GM18861 (cell line): ENCODE results near the gene NFASC.

Source experiments
- ATAC-seq: cut with Tn5 transposase; IDR thresholded peaks from one replicate; pipeline ENCODE4 v1.9.1; 2021; ENCODE audit not compliant: unreplicated experiment

NFASC gene

DNA sequence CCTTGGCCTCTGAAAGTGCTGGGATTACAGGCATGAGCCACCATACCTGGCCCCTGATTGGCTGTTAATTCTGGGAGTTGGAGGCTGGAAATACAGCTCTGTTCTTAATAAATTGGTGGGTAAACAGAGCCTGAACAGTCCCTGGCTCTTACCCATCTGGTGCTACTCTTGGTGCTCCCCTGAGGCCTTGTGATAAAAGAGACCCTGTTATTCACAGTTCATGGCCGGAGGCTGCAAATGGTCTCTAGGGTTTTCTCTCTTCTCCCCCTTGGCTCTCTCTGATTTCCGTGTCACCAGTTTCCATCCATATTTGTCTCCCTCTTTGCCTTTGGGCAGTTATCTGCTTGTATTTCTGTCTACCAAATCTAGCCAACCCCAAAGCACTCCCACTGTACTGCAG, 17.2 kb downstream of the NFASC start:
- ATAC-seq, result no peak

DNA sequence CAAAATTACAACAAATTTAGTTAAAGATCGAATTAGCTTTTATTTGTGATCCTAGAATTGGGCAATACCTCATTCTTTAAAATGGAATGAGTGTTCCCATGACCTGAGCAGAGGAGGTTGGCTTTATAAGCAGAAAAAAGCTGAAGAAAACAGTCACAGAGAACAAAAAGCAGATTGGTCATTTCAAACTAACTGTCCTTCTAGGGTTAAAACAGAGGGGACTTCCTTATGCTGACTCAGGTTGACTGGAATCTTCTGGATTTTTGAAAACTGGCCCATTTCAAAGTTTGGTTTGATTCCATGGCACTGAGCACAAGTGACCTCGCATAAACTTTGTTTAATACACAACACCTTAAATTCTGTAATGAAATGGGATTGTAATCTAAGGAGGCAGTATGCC, 17.6 kb downstream of the NFASC start:
- no peak for ATAC-seq

DNA sequence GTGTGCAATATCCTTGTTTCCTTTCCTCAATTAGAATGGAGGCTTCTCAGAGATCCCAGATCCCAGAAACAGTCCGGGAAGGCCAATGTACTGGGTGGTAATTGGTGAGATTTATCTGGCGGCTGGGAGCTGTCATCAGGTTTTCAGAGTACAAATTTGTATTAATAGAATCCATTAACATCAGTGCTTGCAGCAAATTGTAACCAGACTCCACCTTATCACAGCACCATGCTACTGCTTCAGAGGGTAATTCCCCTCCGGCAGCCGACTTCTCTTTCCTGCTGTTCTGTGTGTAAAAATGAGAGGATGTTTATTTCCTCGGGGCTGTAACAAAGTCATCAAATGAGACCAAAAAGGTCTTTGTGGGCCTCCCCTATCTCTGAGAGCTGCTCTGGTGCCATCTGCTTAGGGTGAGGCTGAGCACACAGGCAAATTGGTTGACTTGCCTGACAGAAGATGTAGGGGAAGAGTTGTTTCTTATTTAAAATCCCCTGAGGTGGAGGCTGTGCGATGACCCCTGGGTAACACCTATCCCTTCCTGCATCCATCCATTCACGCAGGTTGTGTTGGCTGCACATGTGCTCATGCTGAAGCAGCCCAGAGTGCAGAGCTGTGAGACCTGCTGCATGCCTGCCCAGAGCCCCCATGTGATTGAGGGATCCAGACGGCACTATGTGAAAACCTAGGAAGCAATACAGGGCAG, 19.2 kb downstream of the NFASC start:
- no peak for ATAC-seq

DNA sequence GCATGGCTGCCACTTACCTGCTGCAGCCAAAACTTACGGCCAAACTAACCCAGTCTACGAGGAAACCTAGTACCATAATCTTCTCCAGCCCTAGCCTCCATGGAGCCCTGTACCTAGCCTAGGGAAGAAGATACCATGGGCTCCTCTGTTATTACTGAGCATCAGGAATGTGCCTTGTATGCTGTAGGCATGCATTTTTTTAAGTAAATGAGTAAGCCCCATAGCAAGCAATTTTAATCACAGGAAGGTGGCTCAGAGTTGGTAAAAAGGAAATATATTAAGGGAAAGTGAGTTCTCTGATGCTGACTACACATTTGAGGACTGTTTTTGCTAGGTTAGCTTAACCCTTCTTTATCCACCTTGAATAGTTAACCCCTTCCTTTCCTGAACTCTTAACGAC, 21.2 kb downstream of the NFASC start:
- no peak for ATAC-seq

DNA sequence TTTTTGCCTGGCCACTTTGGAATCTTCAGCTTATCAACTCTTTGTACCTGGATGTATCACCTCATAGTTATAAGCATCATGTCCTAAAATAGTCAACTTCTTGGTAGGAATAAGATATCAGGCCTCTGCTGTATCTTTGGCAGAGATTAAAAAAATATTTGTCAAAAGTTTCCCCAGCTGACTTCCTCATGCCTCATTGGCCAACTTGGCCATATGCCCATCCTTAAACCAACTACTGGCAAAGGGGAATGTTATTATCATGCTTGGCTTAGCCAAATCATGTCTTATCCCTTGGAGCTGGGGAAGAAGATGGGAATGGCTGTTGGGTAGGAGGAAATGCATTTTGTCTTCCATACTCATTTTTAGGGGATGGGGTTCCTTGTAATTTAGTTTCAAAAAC, 23.4 kb downstream of the NFASC start:
- ATAC-seq, result no peak

DNA sequence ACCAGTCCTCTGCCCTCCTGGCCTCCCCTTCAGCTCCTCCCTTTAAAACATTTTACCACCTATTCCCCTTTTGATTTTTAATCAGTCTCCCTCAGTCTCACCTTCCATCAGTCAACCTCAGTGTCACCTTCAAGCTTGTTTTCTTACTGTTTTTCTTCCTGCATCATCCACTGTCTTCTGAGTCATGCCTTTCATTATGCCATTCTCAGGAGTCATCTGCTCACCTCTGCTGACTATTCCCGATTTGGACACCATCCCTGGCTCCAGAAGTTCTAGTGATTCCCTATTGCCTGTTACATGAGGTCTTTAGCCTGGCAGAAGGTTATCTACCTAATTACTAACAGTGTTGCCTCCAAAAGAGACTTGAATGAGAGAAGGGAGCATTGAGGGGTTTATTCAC, 23.9 kb downstream of the NFASC start:
- ATAC-seq, result no peak

DNA sequence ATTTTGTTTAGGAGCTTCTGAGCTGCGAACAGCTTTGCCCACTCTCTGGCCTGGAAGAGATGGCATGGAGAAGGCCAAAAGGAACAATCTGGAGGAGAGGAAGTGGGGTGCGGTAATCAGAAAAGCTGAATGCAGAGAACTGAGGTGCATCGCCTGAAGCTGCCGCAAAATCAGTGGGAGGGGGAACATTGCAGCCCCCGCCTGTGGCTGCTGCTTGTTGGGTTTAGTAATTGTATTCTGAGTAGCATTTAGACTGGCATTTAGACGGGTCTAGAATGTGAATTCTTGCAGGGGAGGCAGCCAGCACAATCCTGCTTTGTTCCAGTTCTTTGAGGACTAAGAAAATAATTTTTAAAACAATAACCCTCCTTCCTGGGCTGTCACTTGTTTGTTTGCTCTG, 25.4 kb downstream of the NFASC start:
- ATAC-seq, result no peak

DNA sequence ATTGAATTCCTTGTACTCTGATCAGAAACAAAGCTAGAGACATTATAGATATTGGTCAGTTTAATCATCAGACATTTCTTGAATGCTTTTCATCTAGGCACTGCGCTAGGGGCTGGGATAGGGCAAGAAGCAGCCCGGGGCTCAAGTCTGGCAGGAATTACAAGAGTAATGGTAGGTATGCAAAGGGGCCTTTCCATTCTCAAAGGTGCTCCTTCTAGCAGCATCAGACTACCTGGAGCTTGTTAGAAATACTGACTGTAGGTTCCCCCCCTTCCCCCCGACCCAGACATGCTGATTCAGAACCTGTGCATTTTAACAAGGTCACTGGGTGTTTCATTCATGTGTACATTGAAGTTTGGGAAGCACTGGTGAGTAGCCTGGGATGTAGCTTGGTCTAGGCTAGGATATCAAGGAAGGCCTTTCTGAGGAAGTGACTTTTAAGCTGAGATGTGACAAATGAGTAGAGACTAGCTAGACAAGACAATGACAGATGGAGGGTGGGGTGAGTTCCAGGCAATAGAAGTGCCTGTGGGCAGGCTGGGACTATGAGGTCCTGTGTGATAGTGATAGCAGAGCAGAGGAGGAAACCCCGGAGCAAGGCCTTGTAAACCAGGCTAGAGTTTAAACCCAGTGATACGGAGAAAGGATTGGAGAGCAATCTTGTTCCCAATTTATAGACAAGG, 26.3 kb downstream of the NFASC start:
- ATAC-seq, result no peak

DNA sequence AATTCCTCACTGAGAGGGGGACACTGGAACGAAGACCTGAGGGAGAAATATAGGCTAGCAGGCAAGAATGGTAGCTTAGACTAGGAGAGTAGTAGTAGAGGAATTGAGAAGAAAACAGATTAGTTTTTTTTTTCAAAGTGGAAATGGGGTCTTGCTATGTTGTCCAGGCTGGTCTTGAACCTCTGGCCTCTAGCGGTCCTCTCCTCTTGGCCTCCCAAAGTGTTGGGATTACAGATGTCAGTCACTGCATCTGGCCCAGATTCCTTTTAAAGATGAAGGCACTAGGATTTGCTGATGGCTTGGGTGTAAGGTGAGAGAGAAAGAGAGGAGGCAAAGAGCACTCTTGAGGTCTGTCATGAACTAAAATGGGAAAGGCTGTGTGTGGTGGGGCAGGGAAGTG, 30.1 kb downstream of the NFASC start:
- no peak for ATAC-seq

DNA sequence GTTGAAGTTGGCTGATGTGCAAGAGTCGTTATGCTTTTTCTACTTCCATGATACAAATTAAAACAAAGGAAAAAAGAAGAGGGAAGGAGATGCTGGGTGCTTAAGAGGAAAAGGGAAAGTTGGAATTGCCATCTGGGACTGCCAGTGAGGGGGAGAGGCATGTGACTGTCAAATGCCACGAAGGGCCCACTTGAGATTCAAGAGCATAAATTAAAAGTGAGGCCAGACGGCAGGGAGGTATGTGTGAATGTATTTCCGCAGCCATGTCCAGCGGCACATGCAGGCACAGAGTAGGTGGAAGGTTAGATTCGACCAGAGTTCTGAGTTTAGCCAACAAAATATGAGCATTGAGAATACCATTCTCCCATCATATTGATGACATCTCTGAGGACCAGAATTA, 32.0 kb downstream of the NFASC start:
- ATAC-seq, result no peak

DNA sequence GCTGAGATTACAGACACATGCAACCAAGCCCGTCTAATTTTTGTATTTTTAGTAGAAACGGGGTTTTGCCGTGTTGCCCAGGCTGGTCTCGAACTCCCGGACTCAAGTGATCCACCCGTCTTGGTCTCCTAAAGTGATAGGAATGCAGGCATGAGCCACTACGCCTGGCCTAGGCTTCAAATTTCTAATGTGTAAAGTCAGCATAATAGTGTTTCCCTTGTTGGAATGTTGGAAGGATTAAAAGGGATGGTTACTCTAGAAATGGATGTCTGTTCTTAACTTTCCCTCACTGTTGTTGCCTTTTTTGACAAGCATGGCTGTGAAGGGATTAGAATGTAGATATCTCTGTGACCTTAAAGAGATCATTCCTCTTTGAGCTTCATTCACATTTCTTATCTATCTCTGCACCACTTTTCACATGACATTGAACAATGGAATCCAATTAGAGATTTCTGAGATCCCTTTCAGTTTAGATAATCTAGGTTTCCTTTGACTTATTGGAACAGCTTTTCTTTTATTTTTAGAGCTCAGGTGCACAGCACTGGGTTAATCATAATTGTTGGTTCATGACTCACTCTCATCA, 33.7 kb downstream of the NFASC start:
- no peak for ATAC-seq

DNA sequence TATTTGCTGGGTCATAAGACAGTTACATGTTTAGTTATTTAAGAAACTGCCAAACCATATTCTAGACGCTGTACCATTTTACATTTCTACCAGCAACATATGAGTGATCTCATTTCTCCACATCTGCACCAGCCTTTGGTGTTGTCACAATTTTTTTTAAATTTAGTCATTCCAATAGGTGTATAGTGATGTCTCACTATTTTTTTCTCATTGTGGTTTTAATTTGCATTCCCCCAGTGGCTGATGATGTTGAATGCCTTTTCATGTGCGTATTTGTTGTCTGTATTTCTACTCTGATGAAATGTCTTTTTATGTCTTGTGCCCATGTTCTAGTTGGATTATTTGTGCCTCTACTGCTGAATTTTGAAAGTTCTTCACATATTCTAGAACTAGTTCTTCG, 38.4 kb downstream of the NFASC start:
- ATAC-seq, result no peak

DNA sequence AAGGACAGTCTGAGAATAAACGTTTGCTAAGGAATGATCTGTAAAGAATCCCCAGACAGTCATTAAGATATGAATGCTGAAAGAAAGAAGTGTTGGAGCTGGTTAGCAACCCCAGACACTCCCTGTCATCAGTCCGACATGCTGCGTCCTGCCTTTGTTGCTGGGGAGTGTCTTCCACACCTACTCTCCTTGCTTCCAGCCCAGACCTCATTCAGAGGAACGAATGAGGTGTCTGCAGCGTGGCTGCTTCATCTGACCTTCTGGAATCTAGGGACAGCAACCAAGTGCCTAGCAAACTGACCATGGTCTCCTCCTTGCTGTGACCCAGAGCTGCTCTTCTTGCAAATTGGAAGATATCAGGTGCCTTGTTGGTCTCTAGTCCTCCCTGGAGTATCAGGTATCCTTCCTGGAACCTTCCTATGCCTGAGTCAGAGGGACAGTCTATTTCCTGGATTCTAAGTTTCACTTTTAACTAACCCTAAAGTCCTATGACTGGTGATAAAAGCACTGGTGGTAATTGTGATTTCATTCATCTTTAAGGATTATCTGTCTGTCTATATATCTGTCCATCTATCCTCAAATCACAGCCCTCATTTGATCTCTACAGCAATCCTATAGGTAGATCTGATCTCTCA, 45.3 kb downstream of the NFASC start:
- ATAC-seq, result no peak

DNA sequence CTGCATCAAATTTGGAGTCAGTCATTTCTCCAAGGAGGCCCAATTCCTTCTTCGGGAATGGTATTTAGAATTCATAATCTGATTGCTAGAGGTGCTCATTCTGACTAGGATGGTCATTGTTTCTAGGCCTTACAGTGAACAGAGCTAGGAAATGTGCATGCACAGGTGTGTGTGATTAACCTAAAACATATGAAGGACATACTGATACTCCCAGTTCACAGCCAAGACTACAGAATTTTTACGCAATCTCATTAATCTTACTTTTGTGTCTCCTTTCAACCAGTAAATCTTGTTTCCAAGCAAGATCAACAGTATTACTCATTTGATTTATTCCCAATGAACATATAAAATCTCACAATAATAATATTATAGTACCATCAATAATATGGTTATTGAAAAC, 47.1 kb downstream of the NFASC start:
- no peak for ATAC-seq

DNA sequence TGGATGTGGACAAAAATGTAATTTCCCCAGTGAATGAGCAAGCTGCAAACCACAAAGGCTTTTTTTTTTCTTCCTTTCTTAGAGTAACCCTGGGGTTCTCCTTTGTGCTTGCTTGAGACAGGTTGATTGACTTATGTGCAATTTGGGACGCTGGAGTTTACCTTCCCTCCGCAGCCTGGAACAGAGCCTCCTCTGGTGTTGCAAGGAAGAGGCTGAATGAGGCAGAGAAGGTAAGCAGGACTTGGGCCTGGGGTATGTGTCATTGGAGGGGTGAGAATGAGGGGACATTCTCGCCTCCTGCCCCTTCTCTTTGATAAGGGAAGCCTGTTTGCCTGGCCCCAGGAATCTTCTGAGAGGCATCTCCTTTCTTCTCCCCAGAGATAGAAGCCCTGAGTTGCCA, 49.8 kb downstream of the NFASC start:
- no peak for ATAC-seq

DNA sequence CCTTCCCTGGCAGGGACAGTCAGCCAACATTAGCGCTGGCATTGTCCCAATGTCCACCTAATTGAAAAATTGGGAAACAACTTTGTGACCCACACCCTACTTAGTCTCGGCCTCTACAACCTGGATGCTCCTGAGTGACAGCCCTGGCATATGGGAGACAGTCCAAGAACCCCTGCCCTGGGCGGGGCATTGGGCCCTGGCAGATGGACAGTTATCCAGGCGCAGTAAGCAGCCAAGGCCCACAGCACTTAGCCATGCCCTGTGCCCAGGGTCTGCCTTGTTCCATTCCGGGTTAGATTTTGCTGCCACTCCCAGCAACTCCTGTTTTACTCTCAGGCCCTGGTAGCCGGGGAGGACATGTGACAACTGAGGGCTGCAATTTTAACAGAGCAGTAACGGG, 50.3 kb downstream of the NFASC start:
- ATAC-seq, result no peak

DNA sequence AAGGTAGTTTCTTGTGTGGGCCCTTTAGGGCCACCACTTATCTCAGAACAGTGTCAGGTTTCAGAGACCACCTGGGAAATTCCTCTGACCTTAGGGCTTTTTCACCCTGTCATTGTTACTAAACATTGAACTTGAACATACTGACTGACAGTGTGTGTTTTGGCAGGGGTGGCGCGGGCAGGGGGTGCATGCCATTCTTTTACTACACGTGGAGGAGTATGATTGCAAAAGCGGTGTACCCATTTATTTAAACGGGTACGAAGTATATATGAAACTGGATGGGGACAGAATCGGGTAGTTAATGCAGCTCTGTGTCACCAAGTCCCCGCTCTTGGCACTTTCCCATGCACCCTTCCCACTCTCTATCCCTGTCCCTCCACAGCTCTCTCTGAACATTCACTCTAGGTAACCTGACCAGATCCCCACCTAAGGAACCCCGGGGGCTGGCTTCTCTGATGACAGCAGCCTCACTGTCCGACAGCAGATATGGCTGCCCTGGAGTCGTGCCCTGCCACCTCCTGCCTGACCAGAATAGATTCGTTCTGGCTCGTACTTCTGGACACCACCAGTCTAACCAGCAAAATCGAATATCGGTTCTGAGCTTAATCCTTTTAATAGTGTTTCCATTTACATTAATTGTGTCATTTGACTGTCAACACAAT, 51.3 kb downstream of the NFASC start:
- ATAC-seq, result no peak

DNA sequence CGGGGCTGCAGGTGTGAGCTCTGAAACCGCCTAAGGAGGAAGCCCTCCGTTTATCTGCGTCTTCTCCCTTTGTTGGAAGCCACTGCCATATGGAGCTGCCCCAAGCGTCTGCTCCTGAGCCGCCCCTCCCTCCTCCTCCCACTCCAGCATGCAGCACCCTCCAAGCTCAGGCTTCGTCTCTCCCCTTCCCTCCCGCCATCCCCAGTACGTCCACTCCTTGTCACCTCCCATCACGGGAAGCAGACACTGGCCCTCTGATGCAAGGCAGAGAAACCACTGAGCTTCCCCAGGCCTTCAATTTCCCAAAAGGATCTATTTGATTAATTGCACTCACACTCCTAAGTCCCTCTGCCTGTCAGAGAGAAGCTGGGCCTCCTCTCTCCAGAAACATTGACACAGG, 52.5 kb downstream of the NFASC start:
- ATAC-seq, result no peak

DNA sequence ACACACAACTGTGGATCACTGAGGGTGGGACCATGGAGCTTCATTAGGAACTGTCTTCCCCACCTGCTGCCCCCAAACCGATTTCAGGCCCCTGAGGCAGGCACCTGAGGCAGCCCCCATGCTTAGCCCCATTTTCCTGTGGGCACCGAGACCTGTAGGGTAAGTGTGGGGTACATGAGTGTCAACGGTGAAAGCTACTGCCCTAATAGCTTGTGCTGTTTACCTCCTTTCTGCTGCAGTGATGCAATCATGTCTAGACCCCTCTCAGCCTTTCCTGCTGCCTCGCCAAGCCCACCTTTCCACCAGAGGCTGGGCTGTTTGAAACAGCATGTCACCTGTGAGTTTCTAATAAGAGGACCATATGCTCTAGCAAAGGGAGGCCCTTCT, 53.0 kb downstream of the NFASC start:
- ATAC-seq, result no peak

DNA sequence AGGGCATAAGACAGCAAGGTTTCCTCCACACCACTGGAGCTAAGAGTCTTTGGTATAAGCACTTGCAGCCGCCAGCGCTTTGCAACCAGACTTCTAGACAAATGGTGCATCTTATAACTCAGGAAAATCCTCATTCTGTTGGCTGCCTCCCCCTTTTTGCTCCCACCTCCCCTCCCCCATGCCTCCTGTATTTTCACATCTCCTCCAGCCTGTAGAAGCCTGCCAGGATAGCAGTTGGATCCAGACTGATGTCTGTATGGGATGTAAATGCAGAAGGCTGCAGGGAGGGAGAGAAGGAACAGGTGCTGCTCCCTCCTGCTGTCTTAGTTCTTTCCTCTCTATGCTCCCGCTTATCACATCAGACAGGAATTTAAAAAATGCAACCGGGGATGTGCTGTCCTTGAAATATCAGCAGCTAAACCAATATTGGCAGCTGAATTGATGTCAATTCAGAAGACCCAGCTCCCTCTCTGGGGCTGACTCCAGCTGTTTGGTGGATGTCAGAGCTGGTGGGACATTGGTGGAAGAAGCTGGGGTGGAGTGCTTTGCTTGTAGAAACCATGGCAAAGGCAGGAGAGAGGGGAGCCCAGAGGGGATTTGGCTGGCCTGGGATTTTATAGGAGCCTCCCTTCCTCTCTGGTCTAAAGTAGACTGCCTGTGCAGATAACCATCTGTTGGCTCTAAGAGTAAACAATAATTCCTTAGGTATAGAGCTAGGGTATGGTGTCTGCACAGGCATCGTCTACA, 53.5 kb downstream of the NFASC start:
- no peak for ATAC-seq

DNA sequence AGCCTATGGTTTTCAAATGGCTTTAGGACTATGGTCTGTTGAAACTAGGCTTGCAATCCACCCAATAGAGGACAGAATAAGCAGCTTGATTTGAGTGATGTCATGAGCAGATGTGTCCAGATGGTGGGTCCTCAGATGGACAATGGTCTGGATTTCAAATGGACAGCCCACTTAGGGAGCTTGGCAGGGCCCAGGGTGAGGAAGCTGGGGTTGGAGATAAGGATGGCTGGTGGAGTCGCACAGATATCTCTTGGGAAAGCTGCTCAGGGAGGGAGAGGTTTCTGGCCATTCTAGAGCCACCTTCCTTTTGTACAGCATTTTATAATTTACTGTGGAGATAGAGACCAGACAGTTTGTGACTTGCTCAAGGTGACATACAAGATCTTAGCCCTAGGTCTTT, 55.0 kb downstream of the NFASC start:
- no peak for ATAC-seq
